HG03342 (cell line): ENCODE measurements around the gene ZNF679.
"Not testable (repeated sequence)": the region's sequence is repeated elsewhere in the genome, so short reads cannot be mapped to it uniquely, and the experiment has no call there.

Source experiments
- ATAC-seq: cut with Tn5 transposase; IDR thresholded peaks from one replicate; pipeline ENCODE4 v1.9.1; 2021; ENCODE audit warnings: mild to moderate bottlenecking, moderate library complexity; ENCODE audit not compliant: unreplicated experiment

The ZNF679 gene

GRCh38 chr7:64308016-64308270 is 79.7 kb downstream of the ZNF679 start:
- ATAC-seq: no peak

- ATAC-seq: no peak
These were observed 82.2 kb downstream of the ZNF679 start for GRCh38 chr7:64310426-64310825.

GRCh38 chr7:64312826-64313225 is 84.6 kb downstream of the ZNF679 start:
- ATAC-seq: no peak

GRCh38 chr7:64313740-64314491 is 85.6 kb downstream of the ZNF679 start, which contains the start of gene ZNF736:
TSS of gene ZNF736 (plus strand) at chr7:64313961. CDS start at chr7:64314151, 190 bp downstream.
- ATAC-seq: peak; percentile 100

GRCh38 chr7:64314566-64314965 is 86.3 kb downstream of the ZNF679 start:
- ATAC-seq: no peak

GRCh38 chr7:64316031-64316742 is 87.9 kb downstream of the ZNF679 start:
- not testable (repeated sequence) for ATAC-seq
